HepG2 (cell line): ENCODE data around the gene ADAMTS8. TPM values are rescaled to one million over a fixed set of nuclear protein-coding genes. Genes with fewer than 3 reads are reported as not detected.

ENCODE experiments used
- ATAC-seq: fragments of 200-7000 bp; cut with Tn5 transposase; 3 replicates; pipeline ENCODE4 v1.9.1; 2020; ENCODE audit warnings: mild to moderate bottlenecking, moderate library complexity
- BruUV-seq: library from RNA; stranded (reverse); fragments of 400-500 nt; replicated peaks from 2 replicates; lab custom pipeline; 2021; lab: Mats Ljungman, UMichigan
- CTCF ChIA-PET: fragments of 300-600 bp; formaldehyde crosslinking; extraction: SDS; loops from one replicate; lab custom pipeline; 2021; ENCODE audit warnings: low total read pairs, inconsistent platforms, low intra/inter-chr PET ratio; lab: Yijun Ruan, JAX
- POLR2A ChIA-PET: fragments of 350-600 bp; sonication (Branson Sonifier 250); formaldehyde crosslinking; loops from one replicate; lab custom pipeline; 2020; ENCODE audit warnings: antibody characterized with exemption, inconsistent platforms; lab: Yijun Ruan, JAX
- DNase-seq: peaks from one replicate; pipeline ENCODE4 v3.0.0-alpha.2; 2015; ENCODE audit warnings: low spot score
- FAIRE-seq: peaks from 3 replicates; lab custom pipeline; 2011; peaks lifted over from hg19 to GRCh38; lab: Jason Lieb, UNC
- H2AFZ ChIP-seq: one replicate; pipeline ENCODE4 v1.6.1; 2011; ENCODE audit warnings: low read length, inconsistent platforms
- H3K27ac ChIP-seq: fragments of 300-600 bp; 3 replicates; pipeline ENCODE4 v1.8.0; 2011; ENCODE audit warnings: mixed run types, mild to moderate bottlenecking, mixed read lengths, low read length, inconsistent platforms; ENCODE audit not compliant: insufficient read depth; ENCODE audit errors: extremely low read length
- H3K27me3 ChIP-seq, 2 experiments: fragments of 200-600 bp in 1 of 2; 2 replicates in 1 of 2; 3 replicates in 1 of 2; pipeline versions ENCODE4 v1.6.0 to v1.8.0; 2011; ENCODE audit warnings: low read length in 2 of 2, mild to moderate bottlenecking in 2 of 2, moderate library complexity in 2 of 2, inconsistent platforms in 1 of 2; ENCODE audit not compliant: insufficient read depth in 2 of 2, control insufficient read depth in 1 of 2
- H3K36me3 ChIP-seq, 2 experiments: fragments of 200-600 bp in 1 of 2; replicated peaks in 1 of 2; 2 replicates in 1 of 2; 3 replicates in 1 of 2; pipeline versions ENCODE4 v1.5.1 to v1.8.0; 2011; ENCODE audit warnings: low read length in 2 of 2, inconsistent platforms in 1 of 2; ENCODE audit not compliant: insufficient read depth in 2 of 2, control insufficient read depth in 1 of 2
- H3K4me1 ChIP-seq: 2 replicates; pipeline ENCODE4 v1.5.1; 2012; ENCODE audit warnings: low read length, inconsistent platforms; ENCODE audit not compliant: insufficient read depth
- H3K4me2 ChIP-seq: 2 replicates; pipeline ENCODE4 v1.6.0; 2011; ENCODE audit warnings: low read depth, low read length, inconsistent platforms
- H3K4me3 ChIP-seq, 3 experiments: fragments of 200-600 bp in 1 of 3; sonication (generic), shearing (Covaris generic) in 1 of 3; replicated peaks in 1 of 3; 2 replicates each; pipeline ENCODE4 v1.5.1; 2011 to 2016; ENCODE audit warnings: low read length in 3 of 3, inconsistent platforms in 2 of 3, low read depth in 2 of 3, mild to moderate bottlenecking in 2 of 3, control low read depth in 1 of 3, mixed read lengths in 1 of 3; ENCODE audit not compliant: insufficient read depth in 1 of 3
- H3K79me2 ChIP-seq: one replicate; pipeline ENCODE4 v1.6.1; 2011; ENCODE audit warnings: low read length, inconsistent platforms; ENCODE audit not compliant: insufficient read depth
- H3K9ac ChIP-seq: 2 replicates; pipeline ENCODE4 v1.6.0; 2011; ENCODE audit warnings: mild to moderate bottlenecking, low read depth, low read length, inconsistent platforms; ENCODE audit not compliant: insufficient read depth
- H3K9me3 ChIP-seq: 2 replicates; pipeline ENCODE4 v1.5.1; 2012; ENCODE audit warnings: mild to moderate bottlenecking, low read length
- H4K20me1 ChIP-seq: 2 replicates; pipeline ENCODE4 v1.6.0; 2011; ENCODE audit warnings: inconsistent platforms, mild to moderate bottlenecking, low read length, moderate library complexity; ENCODE audit not compliant: insufficient read depth
- EEA1 ChIP-seq: sonication (generic); formaldehyde crosslinking; IDR thresholded peaks from 2 replicates; pipeline ENCODE4 v1.5.1; 2020; ENCODE audit warnings: mild to moderate bottlenecking, missing genetic modification reagents, borderline replicate concordance
- HNRNPLL ChIP-seq: fragments of 200-400 bp; formaldehyde crosslinking; IDR thresholded peaks from 2 replicates; pipeline ENCODE4 v1.6.1; 2017; ENCODE audit warnings: mild to moderate bottlenecking, low read depth, low read length; ENCODE audit not compliant: poor library complexity, severe bottlenecking
- KDM3A ChIP-seq: IDR thresholded peaks from 2 replicates; pipeline ENCODE4 v1.6.1; 2018; ENCODE audit warnings: low read depth, missing compliant biosample characterization
- MBNL3 ChIP-seq: fragments of 250-450 bp; sonication (Bioruptor Pico); conservative IDR thresholded peaks from 2 replicates; pipeline ENCODE4 v1.8.0; 2022; ENCODE audit warnings: mild to moderate bottlenecking, inconsistent platforms
- MED8 ChIP-seq: sonication (generic); formaldehyde crosslinking; IDR thresholded peaks from 2 replicates; pipeline ENCODE4 v1.8.1; 2023; ENCODE audit warnings: mild to moderate bottlenecking, missing genetic modification reagents; ENCODE audit not compliant: insufficient replicate concordance
- MYC ChIP-seq: sonication (generic); formaldehyde crosslinking; IDR thresholded peaks from 2 replicates; pipeline ENCODE4 v1.9.0; 2021; ENCODE audit warnings: missing genetic modification reagents, borderline replicate concordance
- RORA ChIP-seq: sonication (generic); formaldehyde crosslinking; IDR thresholded peaks from 2 replicates; pipeline ENCODE4 v1.5.0; 2020; ENCODE audit warnings: mild to moderate bottlenecking, missing genetic modification reagents, moderate library complexity
- SNRNP70 ChIP-seq: fragments of 200-400 bp; formaldehyde crosslinking; IDR thresholded peaks from 2 replicates; pipeline ENCODE4 v1.6.1; 2017; ENCODE audit warnings: mild to moderate bottlenecking, low read depth, low read length, moderate library complexity
- SP4 ChIP-seq: sonication (generic); formaldehyde crosslinking; IDR thresholded peaks from 2 replicates; pipeline ENCODE4 v1.8.1; 2023; ENCODE audit warnings: mild to moderate bottlenecking, missing genetic modification reagents
- TCF7 ChIP-seq: sonication (generic); IDR thresholded peaks from 2 replicates; pipeline ENCODE4 v1.6.1; 2016; ENCODE audit warnings: antibody characterized with exemption, low read depth
- WGBS: methylation state at CpG from one replicate; pipeline ENCODE4 v1.1.6; 2017; ENCODE audit warnings: low lambda C conversion rate; 5-methylcytosine and 5-hydroxymethylcytosine counted together
- in situ Hi-C: cut with HindIII; loops from 2 replicates; pipeline ENCODE4 v1.10.0; 2017; ENCODE audit warnings: low pct_unique_long_range_greater_than_20kb; ENCODE audit not compliant: extremely low pct_ligation_motif_present
- intact Hi-C: fragments of 100-400 bp; cut with micrococcal nuclease; formaldehyde crosslinking; loops from one replicate; pipeline ENCODE4 v1.10.0; 2022; ENCODE audit not compliant: unreplicated experiment
- polyA plus RNA-seq, 8 experiments: library from polyadenylated mRNA; depleted of rRNA in 3 of 8; stranded (reverse) in 7 of 8; unstranded in 1 of 8; fragments of >200 nt; fragmentation: Illumina TruSeq in 4 of 8; extraction: Trizol in 4 of 8; gene quantifications; 2 replicates each; pipeline versions ENCODE4 v1.2.1 to v1.2.3, GENCODE V29; 2011 to 2016; ENCODE audit warnings: low read depth in 4 of 8, missing spikeins in 1 of 8, mixed read lengths in 1 of 8; ENCODE audit not compliant: insufficient read depth in 1 of 8
- total RNA-seq, 5 experiments: library from RNA; depleted of rRNA; stranded (reverse); fragments of >200 nt; fragmentation: Illumina TruSeq; extraction: Trizol; gene quantifications; 2 replicates each; pipeline ENCODE4 v1.2.3, GENCODE V29; 2016; ENCODE audit warnings: low read depth in 1 of 5

ADAMTS8 gene
- total and polyA plus RNA-seq, 2 of the 13 experiments (the other 11 are each of a cell fraction or from before 2014, with no cell fraction given) = not detected

DNA sequence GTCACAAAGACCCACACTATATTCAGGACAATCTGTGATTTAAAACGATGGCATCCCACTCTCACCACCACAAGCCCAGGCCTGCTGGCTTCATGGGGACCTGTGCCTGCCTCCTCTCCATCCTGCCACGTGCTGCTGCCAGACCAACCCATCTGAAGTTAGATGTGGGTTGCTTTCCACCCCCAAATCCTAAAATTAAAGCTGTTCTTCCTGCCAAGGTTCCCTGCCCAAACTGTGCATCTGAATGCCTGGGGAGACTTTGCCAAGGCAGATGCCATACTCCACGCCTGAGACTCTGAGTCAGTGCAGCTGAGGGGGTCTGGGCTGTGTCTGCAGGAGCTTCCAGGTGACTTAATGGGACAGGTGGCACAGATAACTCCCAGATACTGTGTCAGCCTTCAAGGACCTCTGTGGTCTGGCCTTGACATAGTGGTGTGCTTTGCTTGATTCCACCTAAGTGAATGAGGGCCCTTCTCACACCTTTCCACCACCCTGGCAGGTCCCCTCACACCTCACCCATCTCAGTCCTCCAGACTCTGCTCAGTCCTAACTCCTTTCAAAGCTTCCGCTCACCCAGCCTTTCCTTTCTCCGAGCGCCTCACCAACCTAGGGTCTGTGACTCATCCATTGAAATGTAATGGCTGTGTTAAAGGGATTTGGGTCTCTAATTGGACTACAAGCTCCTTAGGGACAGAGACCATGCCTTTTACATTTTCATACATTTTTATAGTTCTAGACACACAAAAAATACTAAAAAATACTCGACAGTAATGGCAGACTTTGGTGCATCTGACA is 18.6 kb downstream of the ADAMTS8 start:
- Histone ChIP-seq H4K20me1 (no peaks in the 10 kb centered on the region), H3K9ac (no peak overlapping the region), H3K9me3 (no peaks in the 10 kb centered on the region), H3K4me2 (no peak overlapping the region), H3K4me1 (no peaks in the 10 kb centered on the region), H2AFZ (no peak overlapping the region), H3K79me2 (no peaks in the 10 kb centered on the region), H3K27ac (no peak overlapping the region), H3K27me3 (peaks cover 12 to 71% of the 10 kb centered on the region in 2 experiments; a peak in 3 of 5 replicates), H3K36me3 (no peaks in the 10 kb centered on the region), H3K4me3 (no peak overlapping the region)
- ATAC-seq (no peak), FAIRE-seq (no peak), DNase-seq (no peak)
- 31% methylated on average over 7 of the region's 7 CpGs for WGBS
- ChIA-PET CTCF (no interaction called here), POLR2A (no interaction called here)
- in situ Hi-C loops (no loop called here), intact Hi-C loops (no loop called here)
- no peak for TF ChIP-seq MED8 (CRISPR knock-in tag)
- TF ChIP-seq MBNL3 (CRISPR knock-in tag) = no peak
- no TSS peak for BruUV-seq

DNA sequence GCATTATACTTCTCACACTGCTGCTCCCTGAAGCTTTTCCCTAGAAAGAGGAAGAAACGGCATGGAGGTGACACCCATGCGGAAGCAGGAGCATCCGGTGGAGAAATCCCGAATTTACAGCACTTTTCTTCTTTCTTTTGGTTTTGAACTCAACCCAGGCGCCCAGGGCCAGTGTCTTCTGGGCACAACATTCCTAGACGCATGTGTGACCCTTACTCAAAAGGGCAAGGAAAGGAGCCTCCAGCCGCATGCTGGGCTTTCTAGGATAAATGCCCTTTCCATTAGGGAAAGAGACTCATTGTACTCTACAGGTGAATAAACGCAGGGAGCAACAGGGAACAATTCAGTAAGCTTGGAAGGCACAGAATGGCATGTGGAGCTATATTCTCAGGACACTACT is 19.5 kb downstream of the ADAMTS8 start:
- DNase-seq (no peak), FAIRE-seq (no peak)
- CTCF ChIA-PET = no interaction called here
- Histone ChIP-seq H3K79me2 (no peaks in the 10 kb centered on the region), H3K4me1 (no peaks in the 10 kb centered on the region), H3K4me3 (no peak overlapping the region)
- intact Hi-C loops = no loop called here
- no peak for TF ChIP-seq MYC (CRISPR knock-in tag)
- no peak for TF ChIP-seq SP4 (CRISPR knock-in tag)
- no peak for TF ChIP-seq HNRNPLL
- no peak for TF ChIP-seq KDM3A (CRISPR knock-in tag)
- no peak for TF ChIP-seq EEA1 (CRISPR knock-in tag)
- TF ChIP-seq RORA (CRISPR knock-in tag) = no peak
- TF ChIP-seq SNRNP70 = no peak
- no peak for TF ChIP-seq TCF7
- TF ChIP-seq, all 625 proteins: peak for 0
- Histone ChIP-seq H3K27me3 (peaks cover 7 to 63% of the 10 kb centered on the region in 2 experiments; a peak in 3 of 5 replicates), H3K9me3 (no peaks in the 10 kb centered on the region), H3K36me3 (no peaks in the 10 kb centered on the region), H2AFZ (no peak overlapping the region), H3K9ac (no peak overlapping the region), H3K4me2 (no peak overlapping the region), H3K27ac (no peak overlapping the region), H4K20me1 (no peaks in the 10 kb centered on the region)
- WGBS = 37% methylated on average over 8 of the region's 8 CpGs
- no peak for ATAC-seq
- in situ Hi-C loops = no loop called here
- POLR2A ChIA-PET = no interaction called here
- BruUV-seq = no TSS peak
